Measurements from ENCODE around the gene UBE2H.
"Not testable (repeated sequence)": the region's sequence is repeated elsewhere in the genome, so short reads cannot be mapped to it uniquely, and the experiment has no call there.

Gene UBE2H

DNA sequence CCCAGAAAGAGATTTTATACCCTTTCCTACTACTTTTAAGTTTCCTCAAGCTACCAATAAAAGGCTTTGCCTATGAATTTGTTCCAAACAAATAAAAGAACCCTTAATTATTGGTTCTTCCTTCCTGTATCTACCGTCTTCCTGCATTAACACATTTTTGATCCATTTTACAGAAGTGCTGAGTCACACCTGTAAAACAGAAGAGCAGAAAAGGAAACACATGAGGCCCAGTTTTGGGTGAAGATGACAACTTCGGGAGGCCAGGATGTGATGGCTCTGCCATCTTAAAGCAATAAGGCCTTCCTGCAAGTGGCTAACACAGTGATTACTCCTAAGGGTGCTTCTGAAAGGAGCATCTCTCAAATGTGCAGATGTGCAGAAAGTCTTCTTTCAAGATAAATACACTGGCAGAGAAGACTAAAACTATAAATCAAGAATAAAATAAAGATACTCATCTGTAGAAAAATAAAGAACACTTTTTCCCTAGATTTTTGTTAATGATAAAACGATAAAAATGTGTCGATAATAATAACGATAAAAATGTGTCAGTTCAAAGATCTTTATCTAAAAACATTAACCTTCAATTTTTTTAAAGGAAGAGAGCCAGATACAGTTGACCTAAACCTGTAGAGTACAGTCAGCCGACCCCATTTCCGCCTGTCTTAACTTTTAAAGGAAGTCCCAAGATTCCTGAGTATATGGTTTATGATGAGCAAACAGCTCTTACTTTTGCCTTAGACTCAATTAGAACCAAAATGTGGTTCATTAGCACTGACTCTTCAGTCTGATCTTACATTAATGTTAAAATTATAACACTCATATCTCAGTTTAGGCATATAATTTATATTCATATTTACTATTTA lies 108.6 kb downstream of the UBE2H start:
- DNase-seq (ENCODE audit: low spot score), result no peak

DNA sequence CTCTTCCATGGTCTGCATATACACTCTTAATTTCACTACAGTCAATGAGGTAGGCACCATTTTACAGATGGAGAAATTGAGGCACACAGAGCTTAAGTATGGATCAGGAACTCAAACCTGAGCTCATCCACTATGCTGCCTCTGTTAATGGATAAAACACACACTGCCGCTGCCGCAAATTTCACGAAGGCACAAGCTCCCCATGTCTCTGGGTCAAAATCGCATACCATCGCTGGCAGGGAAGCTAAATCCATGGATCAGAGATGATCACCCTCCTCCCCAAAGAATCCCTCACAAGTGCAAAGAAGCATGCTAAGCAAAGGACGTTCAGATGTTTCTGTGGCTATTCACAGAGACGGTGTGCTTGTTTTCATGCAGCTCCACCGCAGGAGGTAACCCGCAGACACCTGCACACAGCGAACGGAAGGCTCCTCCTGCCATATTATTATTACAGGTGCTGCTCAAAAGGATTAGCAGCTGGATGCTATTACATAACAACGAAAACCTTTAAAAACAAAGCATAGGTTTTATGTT lies 109.3 kb downstream of the UBE2H start:
- no peak for DNase-seq (ENCODE audit: low spot score)

GRCh38 chr7:129841465-129841864 lies 111.3 kb downstream of the UBE2H start:
- no peak for DNase-seq (ENCODE audit: low spot score)

DNA sequence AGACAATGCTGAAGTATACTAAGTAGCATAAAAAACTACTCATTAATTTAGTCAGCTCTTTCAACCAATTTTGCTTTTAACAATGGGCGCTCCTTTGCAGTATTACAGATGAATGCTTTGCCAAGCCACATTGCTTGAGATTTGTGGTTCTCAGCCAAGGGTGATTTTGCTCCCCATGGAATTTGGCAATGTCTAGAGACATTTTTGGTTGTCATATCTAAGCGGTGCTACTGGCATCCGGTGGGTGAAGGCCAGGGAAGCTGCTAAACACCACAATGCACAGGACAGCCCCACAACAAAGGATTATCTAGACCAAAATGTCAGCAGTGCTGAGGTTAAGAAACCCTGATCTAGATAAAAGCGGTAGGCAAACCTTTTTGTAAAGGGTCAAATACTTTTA lies 112.0 kb downstream of the UBE2H start:
- DNase-seq (ENCODE audit: low spot score), result no peak

GRCh38 chr7:129836983-129837382 lies 115.8 kb downstream of the UBE2H start:
- DNase-seq (ENCODE audit: low spot score), result no peak

- DNase-seq (ENCODE audit: low spot score), result no peak
Observed at GRCh38 chr7:129835569-129835968, 117.2 kb downstream of the UBE2H start.

DNA sequence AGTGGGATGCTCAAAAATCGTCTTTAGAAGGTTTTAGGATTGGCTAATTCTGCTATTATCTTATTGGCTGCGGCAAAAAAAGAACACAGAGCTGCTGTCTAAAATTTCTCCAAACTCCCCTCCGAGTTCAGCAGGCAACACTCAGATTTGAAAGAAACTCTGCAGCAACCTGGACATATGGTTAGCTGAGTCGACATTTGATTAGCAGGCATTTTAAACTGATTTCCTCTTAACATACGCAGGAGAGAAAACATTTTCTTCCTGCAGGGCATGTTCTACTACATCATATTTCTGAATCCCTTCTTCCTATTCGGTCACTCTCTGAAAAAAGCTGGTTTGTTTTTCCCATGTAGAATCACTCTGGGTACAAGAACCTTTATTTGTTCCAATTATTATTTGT lies 119.4 kb downstream of the UBE2H start:
- DNase-seq (ENCODE audit: low spot score), result not testable (repeated sequence)

- DNase-seq (ENCODE audit: low spot score), result no peak
Observed at GRCh38 chr7:129832701-129833227, 120.0 kb downstream of the UBE2H start.

GRCh38 chr7:129832282-129832681 lies 120.5 kb downstream of the UBE2H start:
- DNase-seq (ENCODE audit: low spot score), result no peak

DNA sequence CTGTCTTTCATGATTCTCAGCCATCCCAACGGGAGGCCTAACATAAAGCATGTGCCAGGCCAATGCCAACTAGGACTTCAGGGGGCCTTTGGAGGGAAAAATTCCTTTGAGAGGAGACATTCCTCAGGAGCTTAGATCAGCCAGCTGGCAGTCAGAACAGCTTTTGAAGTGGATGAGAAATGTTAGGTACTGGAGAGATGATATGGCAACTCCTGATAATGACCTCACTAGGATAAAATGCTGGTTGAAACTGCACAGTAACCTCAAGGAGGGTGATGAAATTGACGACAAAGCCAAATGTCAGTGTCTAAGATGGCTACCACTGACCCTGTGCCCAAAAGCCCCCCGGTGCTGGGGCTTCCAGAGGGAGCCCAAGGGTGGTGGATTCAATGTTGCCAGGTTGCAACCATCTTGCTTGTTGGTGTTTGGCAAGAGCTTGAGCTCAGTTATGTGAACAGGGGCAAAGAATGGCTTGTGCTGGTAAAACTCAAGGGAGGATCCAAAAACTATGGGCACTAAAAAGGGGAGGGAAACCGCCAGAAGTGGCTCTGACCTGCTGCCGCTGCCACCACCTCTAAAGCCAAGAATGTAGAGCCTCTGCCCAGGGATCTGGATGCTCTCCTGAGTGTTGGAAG lies 121.2 kb downstream of the UBE2H start:
- DNase-seq (ENCODE audit: low spot score), result no peak

DNA sequence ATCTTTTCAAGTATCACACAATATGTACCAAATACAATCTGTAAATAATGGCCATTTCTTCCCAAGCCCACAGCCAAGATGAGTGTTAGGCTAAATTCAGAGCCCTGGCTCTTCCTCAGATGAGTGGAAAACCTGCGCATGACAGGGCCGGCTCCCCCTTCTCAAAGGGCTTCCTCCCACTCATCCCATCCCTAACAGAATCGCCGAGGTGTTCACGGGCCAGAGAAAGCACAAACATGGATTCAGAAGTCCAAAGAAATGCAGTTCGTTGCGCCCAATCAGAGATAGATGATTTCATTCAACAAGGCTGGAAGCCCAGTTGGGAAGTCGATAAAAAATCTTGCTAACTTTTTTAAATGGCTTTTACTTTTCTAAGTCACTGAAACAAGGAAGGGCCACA lies 121.8 kb downstream of the UBE2H start:
- no peak for DNase-seq (ENCODE audit: low spot score)

GRCh38 chr7:129829737-129830631 lies 122.8 kb downstream of the UBE2H start:
- DNase-seq (ENCODE audit: low spot score), result peak; percentile 73

DNA sequence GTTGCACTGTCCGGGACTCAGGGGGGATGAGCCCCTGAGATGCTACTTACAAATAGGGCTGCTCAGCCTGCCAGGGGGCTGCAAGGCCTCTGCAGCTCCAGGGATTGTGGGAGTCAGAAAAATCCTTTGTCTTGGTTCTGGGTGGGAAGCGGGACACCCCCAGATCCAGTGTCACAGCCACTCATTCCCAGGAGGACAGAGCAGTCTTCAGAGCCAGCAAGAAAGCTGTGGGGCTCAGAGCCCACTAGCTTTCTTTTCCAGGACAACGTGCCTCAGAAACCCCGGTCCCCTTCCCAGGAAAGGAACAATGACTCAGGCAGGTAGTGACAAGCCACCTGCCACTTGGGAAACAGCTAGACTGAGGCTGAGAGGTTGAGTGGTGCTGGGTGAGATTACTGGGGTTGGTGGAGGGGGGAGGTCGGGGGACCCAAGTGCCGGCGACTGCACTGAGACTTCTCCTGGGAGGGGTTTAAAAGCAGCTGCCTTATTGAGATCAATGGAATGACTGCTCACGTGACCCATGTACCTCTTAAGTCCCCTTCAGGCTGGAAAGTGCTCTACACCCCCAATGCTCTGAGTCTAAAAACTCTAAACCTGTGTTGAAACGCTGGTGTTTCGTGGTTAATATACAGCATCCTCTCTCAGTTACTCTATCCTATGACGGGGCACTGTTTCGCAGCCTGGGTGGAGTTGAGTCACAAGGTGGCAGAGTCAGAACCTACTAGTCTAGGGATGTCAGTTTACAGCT lies 123.6 kb downstream of the UBE2H start:
- no peak for DNase-seq (ENCODE audit: low spot score)

DNA sequence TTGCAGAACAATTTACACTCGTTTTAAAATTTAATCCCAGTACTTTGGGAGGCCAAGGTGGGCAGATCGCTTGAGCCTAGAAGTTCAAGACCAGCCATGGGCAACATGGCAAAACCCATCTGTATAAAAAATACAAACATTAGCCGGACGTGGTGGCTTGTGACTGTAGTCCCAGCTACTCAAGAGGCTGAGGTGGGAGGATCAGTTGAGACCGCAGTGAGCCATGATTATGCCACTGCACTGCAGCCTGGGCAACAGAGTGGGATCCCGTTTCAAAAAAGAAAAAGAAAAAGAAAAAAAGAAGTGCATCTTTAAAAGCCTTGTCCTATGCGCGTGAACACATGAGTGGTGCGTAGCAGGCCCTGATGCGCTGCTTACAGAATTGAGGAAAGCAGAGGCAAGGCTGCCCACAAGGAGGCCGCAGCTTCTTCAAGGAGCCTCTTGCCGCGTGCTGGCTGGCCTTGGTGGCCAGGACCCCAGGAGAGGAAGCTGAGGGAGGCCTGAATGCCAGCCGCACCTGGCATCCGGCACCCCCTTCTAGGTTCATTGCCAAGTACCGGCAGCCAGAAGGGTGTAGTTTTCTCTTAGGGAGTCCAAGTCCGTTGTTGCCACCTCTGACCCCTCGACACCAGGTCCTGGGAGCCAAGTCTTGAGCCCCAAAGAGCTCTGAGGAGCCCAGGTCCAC lies 124.5 kb downstream of the UBE2H start:
- no peak for DNase-seq (ENCODE audit: low spot score)

GRCh38 chr7:129827467-129827990 lies 125.2 kb downstream of the UBE2H start:
- no peak for DNase-seq (ENCODE audit: low spot score)

- DNase-seq (ENCODE audit: low spot score), result not testable (repeated sequence)
Observed at GRCh38 chr7:129826895-129827294, 125.9 kb downstream of the UBE2H start.

GRCh38 chr7:129825209-129825970 lies 127.4 kb downstream of the UBE2H start:
- DNase-seq (ENCODE audit: low spot score), result peak; percentile 95

- no peak for DNase-seq (ENCODE audit: low spot score)
Observed at GRCh38 chr7:129824291-129825208, 128.2 kb downstream of the UBE2H start.

Data from left forelimb (tissue), 1 donor.